Lung (tissue), 12 donors: Measurements from ENCODE around the gene PCDHB13. TPM values are rescaled to one million over a fixed set of nuclear protein-coding genes. Genes with fewer than 3 reads are reported as not detected.
"Not testable (repeated sequence)": the region's sequence is repeated elsewhere in the genome, so short reads cannot be mapped to it uniquely, and the experiment has no call there.

Experiments used
- ATAC-seq: fragments of 200-7000 bp; cut with Tn5 transposase; one replicate; pipeline ENCODE4 v1.9.1; 2020; ENCODE audit warnings: moderate number of reproducible peaks; ENCODE audit not compliant: insufficient read depth, low FRiP score
- DNase-seq, 3 donors: peaks; one replicate each; pipeline ENCODE4 v3.0.0-alpha.2; 2013 to 2017
- H3K27ac ChIP-seq, 2 donors: one replicate each; pipeline ENCODE4 v1.5.1; 2013; ENCODE audit warnings: mild to moderate bottlenecking in 2 of 2, moderate library complexity in 2 of 2, control low read depth in 1 of 2, inconsistent platforms in 1 of 2, low read depth in 1 of 2, low read length in 1 of 2
- H3K27me3 ChIP-seq, 3 donors: one replicate each; pipeline ENCODE4 v1.5.1; 2013; ENCODE audit warnings: low read length in 2 of 3; ENCODE audit not compliant: control insufficient read depth in 3 of 3, insufficient read depth in 3 of 3
- H3K36me3 ChIP-seq, 4 donors: one replicate each; pipeline ENCODE4 v1.5.1; 2013; ENCODE audit warnings: low read length in 4 of 4, mild to moderate bottlenecking in 1 of 4, moderate library complexity in 1 of 4; ENCODE audit not compliant: control insufficient read depth in 4 of 4, insufficient read depth in 4 of 4
- H3K4me1 ChIP-seq, 5 donors: one replicate each; pipeline ENCODE4 v1.5.1; 2013; ENCODE audit warnings: low read length in 5 of 5, mild to moderate bottlenecking in 2 of 5, moderate library complexity in 1 of 5; ENCODE audit not compliant: control insufficient read depth in 5 of 5, insufficient read depth in 5 of 5
- H3K4me3 ChIP-seq: one replicate; pipeline ENCODE4 v1.5.1; 2013; ENCODE audit warnings: mild to moderate bottlenecking, control low read depth, moderate library complexity
- H3K9ac ChIP-seq, 2 donors: one replicate each; pipeline ENCODE4 v1.5.1; 2013; ENCODE audit warnings: low read length in 2 of 2, control low read depth in 1 of 2; ENCODE audit not compliant: insufficient read depth in 1 of 2
- H3K9me3 ChIP-seq, 4 donors: one replicate each; pipeline ENCODE4 v1.5.1; 2013; ENCODE audit warnings: low read length in 3 of 4, mild to moderate bottlenecking in 1 of 4, moderate library complexity in 1 of 4; ENCODE audit not compliant: control insufficient read depth in 4 of 4, insufficient read depth in 3 of 4
- WGBS, 2 donors: extraction: QIAGEN DNeasy Blood & Tissue Kit; methylation state at CpG; one replicate each; pipeline ENCODE4 v1.1.7; 2013; 5-methylcytosine and 5-hydroxymethylcytosine counted together
- polyA plus RNA-seq, 2 donors: library from polyadenylated mRNA; stranded (reverse); fragments of 200-250 nt; gene quantifications; one replicate each; pipeline ENCODE4 v1.2.1, GENCODE V29; 2013
- total RNA-seq, 2 donors: library from RNA; depleted of rRNA in 1 of 2; stranded (reverse); fragments of >200 nt in 1 of 2; gene quantifications; one replicate each; pipeline ENCODE4 v1.2.1, GENCODE V29; 2014 to 2021
- TF ChIP-seq, protein P1 (sequence below): IDR thresholded peaks from 2 replicates; pipeline ENCODE4 v1.5.1; 2012; ENCODE audit warnings: mild to moderate bottlenecking; ENCODE audit errors: control extremely low read depth, extremely low read depth
- donor health status: control.
- donor health status: control.
- donor health status: Bipolar disorder and iron deficiency.
- donor health status: healthy.
- donor health status: DM: yes; HTN: yes; CAD: no.

Gene PCDHB13
- total and polyA plus RNA-seq, 4 donors, result 0.58 to 7.7 (median 2.0) TPM

DNA sequence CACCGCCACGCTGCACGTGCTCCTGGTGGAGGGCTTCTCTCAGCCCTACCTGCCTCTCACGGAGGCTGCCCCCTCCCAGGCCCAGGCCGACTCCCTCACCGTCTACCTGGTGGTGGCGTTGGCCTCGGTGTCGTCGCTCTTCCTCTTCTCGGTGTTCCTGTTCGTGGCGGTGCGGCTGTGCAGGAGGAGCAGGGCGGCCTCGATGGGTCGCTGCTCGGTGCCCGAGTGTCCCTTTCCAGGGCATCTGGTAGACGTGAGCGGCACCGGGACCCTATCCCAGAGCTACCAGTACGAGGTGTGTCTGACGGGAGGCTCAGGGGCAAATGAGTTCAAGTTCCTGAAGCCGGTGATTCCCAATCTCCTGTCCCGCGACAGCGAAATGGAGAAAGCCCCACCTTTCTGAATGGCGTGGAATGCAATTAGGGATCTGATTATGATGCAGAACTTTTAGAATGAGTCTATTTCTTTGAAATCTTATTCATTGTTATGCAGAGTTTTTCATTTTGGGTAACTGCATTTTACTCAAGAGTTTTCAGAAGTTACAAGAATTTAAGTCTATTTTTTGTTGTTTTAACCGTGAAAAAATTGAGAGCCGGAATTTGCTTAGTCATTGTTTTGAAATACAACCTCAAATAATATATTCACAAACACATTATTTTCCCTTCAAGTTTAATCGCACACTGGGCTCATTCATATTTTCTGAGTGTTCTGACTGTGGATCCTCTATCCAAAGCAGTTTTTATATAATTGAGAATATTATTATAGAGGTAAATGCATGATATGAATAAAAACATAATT lies 23.0 kb downstream of the PCDHB13 start:
- TF ChIP-seq, protein P1, sequence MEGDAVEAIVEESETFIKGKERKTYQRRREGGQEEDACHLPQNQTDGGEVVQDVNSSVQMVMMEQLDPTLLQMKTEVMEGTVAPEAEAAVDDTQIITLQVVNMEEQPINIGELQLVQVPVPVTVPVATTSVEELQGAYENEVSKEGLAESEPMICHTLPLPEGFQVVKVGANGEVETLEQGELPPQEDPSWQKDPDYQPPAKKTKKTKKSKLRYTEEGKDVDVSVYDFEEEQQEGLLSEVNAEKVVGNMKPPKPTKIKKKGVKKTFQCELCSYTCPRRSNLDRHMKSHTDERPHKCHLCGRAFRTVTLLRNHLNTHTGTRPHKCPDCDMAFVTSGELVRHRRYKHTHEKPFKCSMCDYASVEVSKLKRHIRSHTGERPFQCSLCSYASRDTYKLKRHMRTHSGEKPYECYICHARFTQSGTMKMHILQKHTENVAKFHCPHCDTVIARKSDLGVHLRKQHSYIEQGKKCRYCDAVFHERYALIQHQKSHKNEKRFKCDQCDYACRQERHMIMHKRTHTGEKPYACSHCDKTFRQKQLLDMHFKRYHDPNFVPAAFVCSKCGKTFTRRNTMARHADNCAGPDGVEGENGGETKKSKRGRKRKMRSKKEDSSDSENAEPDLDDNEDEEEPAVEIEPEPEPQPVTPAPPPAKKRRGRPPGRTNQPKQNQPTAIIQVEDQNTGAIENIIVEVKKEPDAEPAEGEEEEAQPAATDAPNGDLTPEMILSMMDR, result no peak
- ATAC-seq, result no peak
- no peak overlapping the region for H3K4me3 ChIP-seq
- no peaks in the 10 kb centered on the region for H3K27me3 ChIP-seq
- H3K4me1 ChIP-seq, result no peaks in the 10 kb centered on the region
- H3K36me3 ChIP-seq, result peaks cover 0 to 4% (median 0%) of the 10 kb centered on the region in 4 donors
- H3K9ac ChIP-seq, result no peak overlapping the region
- no peak overlapping the region for H3K27ac ChIP-seq
- 18 to 20% methylated on average over 32 of the region's 32 CpGs for WGBS, 2 donors
- no peak for DNase-seq
- H3K9me3 ChIP-seq, result peaks cover 10 to 54% (median 28%) of the 10 kb centered on the region in 4 donors

DNA sequence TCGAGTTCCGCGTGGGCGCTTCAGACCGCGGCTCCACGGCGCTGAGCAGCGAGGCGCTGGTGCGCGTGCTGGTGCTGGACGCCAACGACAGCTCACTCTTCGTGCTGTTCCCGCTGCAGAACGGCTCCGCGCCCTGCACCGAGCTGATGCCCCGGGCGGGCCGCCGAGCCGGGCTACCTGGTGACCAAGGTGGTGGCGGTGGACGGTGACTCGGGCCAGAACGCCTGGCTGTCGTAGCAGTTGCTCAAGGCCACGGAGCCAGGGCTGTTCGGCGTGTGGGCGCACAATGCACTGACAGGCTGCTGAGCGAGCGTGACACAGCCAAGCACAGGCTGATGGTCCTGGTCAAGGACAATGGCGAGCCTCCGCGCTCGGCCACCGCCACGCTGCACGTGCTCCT lies 27.8 kb downstream of the PCDHB13 start:
- TF ChIP-seq, protein P1, result no peak
- ATAC-seq (no peak), DNase-seq (no peak)
- no peaks in the 10 kb centered on the region for H3K27me3 ChIP-seq
- peaks cover 0 to 7% (median 0%) of the 10 kb centered on the region in 4 donors for H3K36me3 ChIP-seq
- whole genome bisulfite sequencing, 2 donors, result 23 to 26% methylated on average over 39 to 43 of the region's 43 CpGs
- H3K9ac ChIP-seq, result no peak overlapping the region
- H3K4me1 ChIP-seq, result no peaks in the 10 kb centered on the region
- H3K9me3 ChIP-seq, result peaks cover 6 to 44% (median 29%) of the 10 kb centered on the region in 4 donors
- no peak overlapping the region for H3K4me3 ChIP-seq
- H3K27ac ChIP-seq, result no peak overlapping the region

DNA sequence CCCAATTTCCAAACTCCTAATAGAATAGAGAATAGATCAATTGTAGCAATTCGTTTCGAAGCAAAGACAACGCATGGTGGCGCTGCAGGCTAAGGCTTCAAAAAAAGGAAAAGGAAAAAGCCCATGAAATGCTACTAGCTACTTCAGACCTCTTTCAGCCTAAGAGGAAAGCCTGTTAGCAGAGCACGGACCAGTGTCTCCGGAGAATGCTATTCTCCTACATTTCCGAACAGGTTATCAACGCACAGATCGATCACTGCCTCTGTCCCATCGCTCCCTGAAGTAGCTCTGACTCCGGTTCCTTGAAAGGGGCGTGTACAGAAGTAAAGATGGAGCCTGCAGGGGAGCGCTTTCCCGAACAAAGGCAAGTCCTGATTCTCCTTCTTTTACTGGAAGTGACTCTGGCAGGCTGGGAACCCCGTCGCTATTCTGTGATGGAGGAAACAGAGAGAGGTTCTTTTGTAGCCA lies 31.6 kb downstream of the PCDHB13 start, which contains the start of gene PCDHB15:
TSS of gene PCDHB15 (plus strand) at position 146 of the 468 bp plus-strand sequence. CDS start at position 330, 184 bp downstream.
- no peaks in the 10 kb centered on the region for H3K4me1 ChIP-seq
- peak within 1 kb of the TSS; percentile 13 for H3K4me3 ChIP-seq
- H3K9ac ChIP-seq, result no peak within 1 kb of the TSS
- TF ChIP-seq, protein P1, result no peak
- ATAC-seq (no peak), DNase-seq (peak; percentile 19 to 54 (median 39))
- H3K27ac ChIP-seq, result no peak within 1 kb of the TSS
- H3K9me3 ChIP-seq, result peaks cover 5 to 50% (median 30%) of the 10 kb centered on the region in 4 donors
- H3K27me3 ChIP-seq, result no peaks in the 10 kb centered on the region
- peaks cover 0 to 12% (median 1%) of the 10 kb centered on the region in 4 donors for H3K36me3 ChIP-seq
- WGBS, 2 donors, result 8 to 11% methylated on average over 16 of the region's 16 CpGs

DNA sequence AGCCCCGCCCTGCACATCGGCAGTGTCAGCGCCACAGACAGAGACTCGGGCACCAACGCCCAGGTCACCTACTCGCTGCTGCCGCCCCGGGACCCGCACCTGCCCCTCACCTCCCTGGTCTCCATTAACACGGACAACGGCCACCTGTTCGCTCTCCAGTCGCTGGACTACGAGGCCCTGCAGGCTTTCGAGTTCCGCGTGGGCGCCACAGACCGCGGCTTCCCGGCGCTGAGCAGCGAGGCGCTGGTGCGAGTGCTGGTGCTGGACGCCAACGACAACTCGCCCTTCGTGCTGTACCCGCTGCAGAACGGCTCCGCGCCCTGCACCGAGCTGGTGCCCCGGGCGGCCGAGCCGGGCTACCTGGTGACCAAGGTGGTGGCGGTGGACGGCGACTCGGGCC lies 33.3 kb downstream of the PCDHB13 start:
- H3K4me1 ChIP-seq, H3K27ac ChIP-seq, DNase-seq, H3K27me3 ChIP-seq, ATAC-seq, H3K9ac ChIP-seq, H3K4me3 ChIP-seq: not testable (repeated sequence)
- H3K36me3 ChIP-seq, result peaks cover 0 to 12% (median 1%) of the 10 kb centered on the region in 4 donors
- 36% methylated on average over 16 to 34 of the region's 42 CpGs for WGBS, 2 donors
- peaks cover 5 to 45% (median 35%) of the 10 kb centered on the region in 4 donors for H3K9me3 ChIP-seq

DNA sequence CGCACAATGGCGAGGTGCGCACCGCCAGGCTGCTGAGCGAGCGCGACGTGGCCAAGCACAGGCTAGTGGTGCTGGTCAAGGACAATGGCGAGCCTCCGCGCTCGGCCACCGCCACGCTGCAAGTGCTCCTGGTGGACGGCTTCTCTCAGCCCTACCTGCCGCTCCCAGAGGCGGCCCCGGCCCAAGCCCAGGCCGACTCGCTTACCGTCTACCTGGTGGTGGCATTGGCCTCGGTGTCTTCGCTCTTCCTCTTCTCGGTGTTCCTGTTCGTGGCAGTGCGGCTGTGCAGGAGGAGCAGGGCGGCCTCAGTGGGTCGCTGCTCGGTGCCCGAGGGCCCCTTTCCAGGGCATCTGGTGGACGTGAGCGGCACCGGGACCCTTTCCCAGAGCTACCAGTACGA lies 33.7 kb downstream of the PCDHB13 start:
- H3K27ac ChIP-seq, ATAC-seq, H3K27me3 ChIP-seq, H3K4me3 ChIP-seq, H3K4me1 ChIP-seq, H3K9ac ChIP-seq, DNase-seq: not testable (repeated sequence)
- Histone ChIP-seq H3K9me3 (peaks cover 5 to 46% (median 36%) of the 10 kb centered on the region in 4 donors), H3K36me3 (peaks cover 0 to 12% (median 1%) of the 10 kb centered on the region in 4 donors)
- 46 to 57% methylated on average over 34 of the region's 34 CpGs for WGBS, 2 donors
